IPS-NIHi7 (cell line): ENCODE results near the gene ZNF343.
"Not testable (repeated sequence)": the region's sequence is repeated elsewhere in the genome, so short reads cannot be mapped to it uniquely, and the experiment has no call there.

Experiments used
- DNase-seq: peaks from one replicate; pipeline ENCODE4 v3.0.0; 2012; ENCODE audit warnings: mixed read lengths; ENCODE audit errors: extremely low spot score

Gene ZNF343

GRCh38 chr20:2508631-2509467 lies at the start of gene ZNF343:
Gene ZNF343, minus strand, starts transcription at chr20:2508915. Its CDS starts 15,020 bp downstream, at chr20:2493895.
- DNase-seq: peak; percentile 89

GRCh38 chr20:2557873-2558580 lies 49.3 kb upstream of the ZNF343 start:
- no peak for DNase-seq

- DNase-seq: no peak
These were observed 36.9 kb upstream of the ZNF343 start for GRCh38 chr20:2545594-2545993.

GRCh38 chr20:2544211-2544610 lies 35.5 kb upstream of the ZNF343 start:
- no peak for DNase-seq

GRCh38 chr20:2542361-2542760 lies 33.6 kb upstream of the ZNF343 start:
- DNase-seq: no peak

GRCh38 chr20:2541940-2542339 lies 33.2 kb upstream of the ZNF343 start:
- no peak for DNase-seq

- DNase-seq: no peak
These were observed 30.4 kb upstream of the ZNF343 start for GRCh38 chr20:2538931-2539720.

GRCh38 chr20:2538356-2538755 lies 29.6 kb upstream of the ZNF343 start:
- DNase-seq: no peak

GRCh38 chr20:2537101-2537500 lies 28.4 kb upstream of the ZNF343 start:
- no peak for DNase-seq

- DNase-seq: no peak
These were observed 27.9 kb upstream of the ZNF343 start, which contains the start of gene TMC2 for GRCh38 chr20:2536560-2536986. Gene TMC2, plus strand, starts transcription at chr20:2536573. Its CDS starts 49 bp downstream, at chr20:2536622.

- DNase-seq: peak; percentile 37
These were observed 27.2 kb upstream of the ZNF343 start for GRCh38 chr20:2535711-2536559.

- no peak for DNase-seq
These were observed 24.4 kb upstream of the ZNF343 start for GRCh38 chr20:2533118-2533517.

- no peak for DNase-seq
These were observed 20.1 kb upstream of the ZNF343 start for GRCh38 chr20:2528671-2529271.

GRCh38 chr20:2527762-2528161 lies 19.0 kb upstream of the ZNF343 start:
- DNase-seq: no peak

GRCh38 chr20:2526218-2526583 lies 17.5 kb upstream of the ZNF343 start:
- DNase-seq: not testable (repeated sequence)

- DNase-seq: peak; percentile 59
These were observed 16.2 kb upstream of the ZNF343 start for GRCh38 chr20:2524709-2525506.

- DNase-seq: peak; percentile 87
These were observed 15.4 kb upstream of the ZNF343 start for GRCh38 chr20:2523919-2524708.

GRCh38 chr20:2522826-2523429 lies 14.2 kb upstream of the ZNF343 start:
- DNase-seq: not testable (repeated sequence)
